GM18870 (cell line): ENCODE data around the gene MYO3A.

Experiments used
- ATAC-seq: cut with Tn5 transposase; IDR thresholded peaks from one replicate; pipeline ENCODE4 v1.9.1; 2021; ENCODE audit warnings: moderate library complexity; ENCODE audit not compliant: unreplicated experiment

The MYO3A gene

DNA sequence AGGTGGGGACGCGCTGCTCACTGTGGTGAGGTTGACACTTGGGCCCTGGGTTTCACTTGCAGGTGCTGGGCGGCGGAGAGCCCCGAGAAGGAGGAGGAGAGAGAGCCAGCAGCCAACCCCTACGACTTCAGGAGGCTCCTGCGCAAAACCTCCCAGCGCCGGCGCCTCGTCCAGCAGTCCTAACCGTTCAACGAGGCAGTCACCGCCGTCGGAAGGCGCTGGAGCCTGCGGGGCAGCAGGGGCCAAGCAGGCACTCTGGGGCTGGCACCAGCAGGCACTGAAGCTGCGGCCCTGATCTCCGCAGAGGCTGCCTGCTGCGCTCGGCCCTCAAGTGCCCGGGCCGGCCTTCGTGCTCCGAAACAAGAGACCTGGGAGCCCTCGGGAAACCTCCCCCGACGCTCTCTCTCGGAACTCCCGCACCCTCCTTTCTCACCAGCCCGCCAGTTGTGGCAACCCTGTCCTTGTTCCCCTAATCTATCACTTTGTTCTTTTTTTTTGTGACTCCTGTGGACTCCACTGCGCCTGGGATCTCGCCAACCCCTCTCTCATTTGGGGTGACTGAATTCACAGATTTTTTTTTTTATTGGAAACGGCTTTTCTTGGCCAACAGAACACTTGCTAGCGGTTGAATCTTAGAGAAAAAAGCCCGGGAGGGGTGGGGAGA, 277.9 kb downstream of the MYO3A start:
- ATAC-seq: no peak

DNA sequence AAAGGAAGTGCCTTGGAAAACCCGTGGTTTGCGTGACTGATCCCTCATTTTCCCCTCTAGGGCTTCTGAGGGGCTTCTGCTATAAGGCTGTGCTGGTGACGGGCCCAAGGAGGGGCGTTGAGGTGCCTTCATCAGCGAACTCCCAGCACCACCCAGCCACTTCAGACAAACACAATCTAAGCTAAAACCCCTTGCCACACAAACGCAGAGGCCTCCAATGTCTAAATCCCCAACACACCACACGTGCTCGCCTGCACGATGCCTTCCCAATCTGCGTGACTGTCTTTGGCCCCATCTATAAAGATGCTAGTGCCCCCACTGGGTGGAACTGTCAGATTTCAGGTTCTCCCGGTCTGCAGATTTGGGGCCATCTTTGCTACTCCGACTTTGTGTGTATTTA, 278.5 kb downstream of the MYO3A start:
- no peak for ATAC-seq

DNA sequence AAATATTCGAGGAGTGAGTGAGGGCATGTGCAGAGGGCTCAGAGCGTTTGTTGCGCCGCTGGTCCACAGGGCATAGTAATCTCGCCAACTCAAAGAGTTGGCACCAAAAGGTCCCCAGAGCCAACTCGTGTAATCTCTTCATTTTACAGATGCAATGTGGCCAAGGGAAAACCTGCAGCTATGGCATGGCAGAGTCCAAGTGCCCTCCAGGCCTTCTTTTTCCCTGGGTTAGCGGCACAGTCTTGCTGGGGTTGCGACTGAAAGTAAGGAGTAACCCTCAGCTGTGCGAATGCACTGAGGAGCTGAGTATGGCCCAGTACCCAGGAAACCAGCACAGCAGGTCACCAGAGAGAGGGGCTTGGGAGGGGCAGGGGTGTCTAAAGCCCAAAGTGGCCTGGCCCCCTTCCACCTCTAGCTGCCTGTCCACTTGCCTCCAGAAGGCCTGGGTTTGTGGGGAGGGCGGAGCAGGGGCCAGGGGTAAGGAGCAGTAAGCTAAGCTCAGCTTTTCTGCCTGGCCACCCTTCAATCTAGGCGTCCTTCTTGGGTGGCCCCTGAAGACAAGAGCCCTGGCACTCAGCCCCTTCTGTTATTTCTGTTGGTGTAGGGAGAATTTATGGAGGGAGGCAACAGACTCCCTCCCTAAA, 279.2 kb downstream of the MYO3A start:
- ATAC-seq: no peak

DNA sequence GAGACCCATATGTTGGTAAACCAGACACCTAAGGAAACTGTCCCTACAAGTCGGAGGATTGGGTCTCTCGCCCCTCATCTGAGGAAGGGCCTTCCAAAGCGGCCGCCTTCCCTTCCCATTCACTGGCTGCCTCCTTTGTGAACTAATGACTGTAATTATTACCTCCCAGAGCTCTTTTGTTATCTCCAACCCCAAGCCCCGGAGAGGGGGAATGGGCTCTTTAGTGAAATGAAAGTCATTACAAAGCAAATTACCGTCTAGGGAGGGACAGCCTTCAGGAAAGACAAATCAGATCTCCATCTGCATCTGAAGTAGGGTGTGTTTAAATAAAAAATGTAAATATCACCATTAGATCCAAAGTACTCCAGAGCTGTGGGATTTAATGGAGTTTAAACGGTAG, 280.0 kb downstream of the MYO3A start:
- ATAC-seq: no peak

DNA sequence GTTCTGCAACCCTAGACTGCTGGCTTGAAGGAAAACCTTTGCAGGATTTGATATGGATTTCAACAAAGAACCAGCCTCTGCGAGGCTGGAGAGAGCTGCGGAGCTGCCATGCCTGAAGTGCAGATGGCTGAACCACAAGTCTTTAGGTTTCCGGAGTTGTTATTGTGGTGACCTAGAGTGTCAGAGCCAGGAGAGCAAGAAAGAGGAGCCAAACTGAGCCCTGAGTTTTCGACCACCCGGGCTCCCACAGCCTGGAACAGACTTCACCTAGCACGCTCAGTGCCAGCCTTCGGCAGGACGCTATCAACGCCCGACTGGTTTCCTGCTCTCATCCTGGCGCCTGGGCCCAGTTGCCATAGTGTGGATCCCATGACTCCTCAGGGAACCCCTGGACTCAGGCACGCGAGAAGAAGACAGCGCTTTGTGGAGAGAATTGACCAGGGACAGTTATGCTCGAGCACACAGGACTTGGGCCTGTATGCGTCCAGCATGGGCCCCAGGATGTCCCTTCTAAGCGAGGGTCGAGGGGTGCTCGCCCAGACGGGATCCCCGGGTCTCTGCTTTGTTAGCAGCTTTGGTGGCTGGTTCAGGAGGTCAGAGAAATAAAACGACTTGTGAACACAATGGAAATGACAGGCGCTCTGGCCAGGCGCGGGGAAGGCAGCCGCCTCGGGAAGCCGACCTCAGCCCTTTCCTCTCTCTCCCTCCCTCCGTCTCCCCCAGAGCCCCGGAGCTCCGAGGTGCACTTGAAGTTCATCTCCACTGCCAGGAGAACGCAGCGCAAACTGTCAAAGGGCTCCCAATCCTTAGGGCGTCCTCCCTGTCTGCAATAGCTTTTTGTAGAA, 280.7 kb downstream of the MYO3A start:
- no peak for ATAC-seq

DNA sequence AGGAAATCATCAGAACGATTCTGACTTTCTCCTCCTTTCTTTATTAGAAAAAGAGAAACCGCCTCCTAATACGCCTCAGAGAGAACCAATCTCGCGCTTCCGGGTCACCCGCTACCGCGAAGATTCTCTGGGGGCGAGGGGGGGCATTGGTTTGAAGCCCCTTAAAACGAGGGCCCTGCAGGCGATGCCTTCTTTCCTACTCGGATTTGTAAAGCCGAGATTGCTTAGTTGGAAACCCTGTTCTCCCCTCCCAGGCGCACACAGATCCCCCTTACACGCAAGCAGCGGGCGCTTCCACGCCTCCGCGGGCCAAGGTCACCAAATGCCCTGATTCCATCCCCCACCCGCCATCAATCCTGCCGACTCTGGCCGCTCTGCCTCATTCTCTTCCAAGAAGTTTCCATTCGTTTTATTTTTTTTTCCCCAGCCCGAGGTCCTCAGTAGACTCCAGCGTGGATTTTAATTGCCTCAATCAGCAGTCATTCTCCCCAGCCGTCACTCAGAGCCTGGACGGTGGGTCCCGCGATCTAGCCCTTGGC, 281.4 kb downstream of the MYO3A start:
- no peak for ATAC-seq

DNA sequence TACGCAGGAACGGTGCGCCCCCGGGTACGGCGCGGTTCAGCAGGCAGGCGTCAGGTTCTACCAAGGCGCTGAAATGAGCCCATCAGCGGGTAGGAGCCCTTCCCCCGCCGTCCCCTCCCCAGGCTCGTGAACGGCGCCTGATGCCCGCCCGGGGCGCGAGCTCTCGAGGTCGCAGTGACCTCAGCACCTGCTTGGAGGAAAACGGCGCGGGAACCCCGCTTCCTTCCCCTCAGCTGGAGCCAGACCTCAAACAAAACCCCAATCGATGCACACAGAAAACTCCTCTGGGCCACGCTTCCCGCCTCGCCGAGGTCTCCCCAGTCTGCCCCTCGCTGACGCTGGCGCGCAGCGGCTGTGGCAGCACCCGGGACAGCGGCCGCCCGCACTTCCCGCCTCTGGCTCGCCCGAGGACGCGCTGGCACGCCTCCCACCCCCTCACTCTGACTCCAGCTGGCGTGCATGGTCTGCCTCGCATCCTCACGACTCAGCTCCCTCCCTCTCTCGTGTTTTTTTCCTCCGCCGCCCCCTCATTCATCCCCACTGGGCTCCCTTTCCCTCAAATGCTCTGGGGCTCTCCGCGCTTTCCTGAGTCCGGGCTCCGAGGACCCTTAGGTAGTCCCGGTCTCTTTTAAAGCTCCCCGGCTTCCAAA, 282.0 kb downstream of the MYO3A start:
- ATAC-seq: no peak

DNA sequence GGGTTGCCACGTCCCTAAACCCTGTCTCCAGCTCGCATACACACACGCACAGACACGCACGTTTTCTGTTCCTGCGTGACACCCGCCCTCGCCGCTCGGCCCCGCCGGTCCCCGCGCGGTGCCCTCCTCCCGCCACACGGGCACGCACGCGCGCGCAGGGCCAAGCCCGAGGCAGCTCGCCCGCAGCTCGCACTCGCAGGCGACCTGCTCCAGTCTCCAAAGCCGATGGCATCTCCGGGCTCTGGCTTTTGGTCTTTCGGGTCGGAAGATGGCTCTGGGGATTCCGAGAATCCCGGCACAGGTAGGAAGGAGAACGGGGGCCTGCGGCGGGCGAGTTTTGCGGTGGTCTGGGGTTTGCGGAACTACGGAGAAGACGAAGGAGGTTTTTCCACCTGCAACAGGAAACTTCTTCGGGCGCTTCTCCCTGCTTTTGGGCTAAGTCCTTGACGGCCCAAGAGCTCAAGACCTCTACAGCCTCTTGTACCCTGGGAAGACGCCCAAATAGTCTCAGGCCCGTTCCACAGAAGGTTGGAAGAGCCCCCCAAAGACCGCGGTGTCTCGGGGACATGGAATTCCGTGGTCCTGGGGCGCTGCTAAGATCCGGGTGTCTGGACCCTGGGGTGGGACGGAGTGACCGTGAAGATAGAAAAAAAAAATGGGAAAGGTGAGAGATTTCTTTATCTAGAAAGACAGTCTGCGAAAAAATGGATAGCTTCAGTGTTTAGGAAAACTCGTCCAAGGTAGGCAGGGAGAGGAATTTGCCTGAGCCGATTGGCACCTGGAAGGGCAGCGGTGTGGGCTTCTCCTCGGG, 282.8 kb downstream of the MYO3A start, which contains the start of gene GAD2:
GAD2 (plus strand) TSS at position 190 of the 811 bp plus-strand sequence; CDS start at position 226, 36 bp downstream.
- no peak for ATAC-seq

DNA sequence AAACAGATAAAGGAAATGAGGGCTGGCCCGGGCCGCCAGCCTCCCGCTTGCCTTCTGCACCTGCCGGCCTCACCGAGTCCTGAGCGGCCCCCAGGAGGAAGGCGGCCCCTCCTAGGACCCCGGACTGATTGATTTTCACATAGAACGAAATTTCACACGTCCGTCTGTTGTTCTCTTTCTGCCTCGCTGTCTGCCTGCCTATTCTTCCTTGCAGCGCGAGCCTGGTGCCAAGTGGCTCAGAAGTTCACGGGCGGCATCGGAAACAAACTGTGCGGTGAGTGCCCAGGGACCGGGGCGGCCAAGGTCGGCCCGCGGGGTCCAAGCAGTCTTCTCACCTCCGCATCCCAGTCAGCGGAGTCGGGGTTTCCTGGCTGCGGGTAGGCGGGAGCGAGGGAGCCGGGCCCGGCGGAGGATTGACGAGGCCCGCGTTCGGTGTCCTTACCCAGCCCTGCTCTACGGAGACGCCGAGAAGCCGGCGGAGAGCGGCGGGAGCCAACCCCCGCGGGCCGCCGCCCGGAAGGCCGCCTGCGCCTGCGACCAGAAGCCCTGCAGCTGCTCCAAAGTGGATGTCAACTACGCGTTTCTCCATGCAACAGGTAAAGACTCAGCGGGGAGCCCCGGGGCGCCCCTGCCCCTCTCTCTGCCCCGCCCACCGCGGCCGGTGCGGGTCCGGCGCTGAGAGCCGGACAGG, 283.5 kb downstream of the MYO3A start:
- no peak for ATAC-seq

DNA sequence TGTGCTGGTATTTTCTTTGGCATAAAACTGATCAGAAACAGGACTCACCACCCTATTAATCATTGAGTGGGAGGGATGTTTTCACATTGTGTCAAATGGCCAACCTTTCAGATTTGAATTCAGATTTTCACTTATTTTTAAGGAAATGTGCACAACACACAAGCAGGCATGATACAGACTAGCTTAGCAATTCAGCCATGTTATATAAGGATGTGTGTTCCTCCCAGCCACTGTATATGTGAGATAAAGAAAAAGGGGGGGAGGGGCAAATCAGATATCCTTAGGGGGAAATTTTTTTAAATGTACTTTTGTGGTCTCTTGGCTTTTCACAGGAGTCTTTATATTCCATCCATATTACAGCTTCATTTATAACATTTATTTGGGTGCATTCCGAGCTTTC, 285.6 kb downstream of the MYO3A start:
- no peak for ATAC-seq

DNA sequence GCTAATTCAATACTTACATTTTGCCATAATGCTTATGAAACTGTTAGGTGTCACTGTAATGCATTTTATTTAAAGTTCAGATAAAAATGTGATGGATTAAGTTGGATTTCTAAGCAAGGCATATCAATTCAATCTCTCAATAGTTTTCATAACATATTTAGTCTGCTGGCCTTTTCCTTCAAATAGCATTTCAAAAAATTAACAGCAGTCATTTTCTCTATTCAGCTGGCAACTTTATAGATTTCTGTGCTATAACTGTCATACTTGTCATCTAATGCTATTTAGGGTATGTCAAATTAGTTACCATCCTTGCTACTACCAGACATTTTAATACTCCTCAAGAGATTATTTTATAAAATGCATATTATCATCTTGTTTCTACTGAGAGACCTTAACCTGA, 286.9 kb downstream of the MYO3A start:
- ATAC-seq: no peak

DNA sequence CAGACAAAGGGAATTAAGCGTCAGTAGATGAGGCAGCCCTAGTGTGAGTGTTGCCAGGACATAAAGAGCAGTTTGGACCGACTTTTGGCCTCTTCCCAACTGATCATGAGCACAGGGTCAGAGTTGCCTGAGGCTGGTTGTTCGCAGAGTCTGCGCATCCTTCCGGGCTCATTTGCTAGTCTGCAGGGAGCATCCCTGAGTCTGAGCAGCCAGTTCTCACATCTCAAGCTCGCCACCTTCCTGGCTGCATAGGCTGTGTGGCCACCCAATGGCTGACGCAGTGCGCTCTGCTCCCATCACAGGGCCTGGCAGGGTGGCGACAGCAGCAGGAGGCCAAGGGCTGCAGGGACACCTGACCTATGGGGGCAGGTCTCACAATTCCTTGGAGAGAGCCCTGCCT, 287.5 kb downstream of the MYO3A start:
- no peak for ATAC-seq

DNA sequence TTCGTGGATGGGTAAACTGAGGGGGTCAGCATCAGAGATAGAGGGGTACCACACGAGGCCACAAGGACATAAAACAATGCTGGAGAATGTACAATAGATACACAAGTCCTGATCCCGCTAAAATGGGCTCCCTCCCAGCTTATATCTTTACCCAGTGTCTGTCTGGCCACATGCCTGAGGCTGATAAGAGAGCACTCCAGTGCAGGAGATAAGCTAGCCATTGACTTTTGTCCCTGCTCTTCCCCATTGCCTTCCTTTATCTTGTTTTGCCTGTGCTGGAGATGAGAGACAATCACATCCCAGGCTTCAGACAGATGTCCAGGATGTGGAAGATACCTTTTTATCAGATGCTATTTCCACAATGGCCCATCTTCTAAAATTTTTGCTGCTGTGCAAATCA, 288.5 kb downstream of the MYO3A start:
- no peak for ATAC-seq

DNA sequence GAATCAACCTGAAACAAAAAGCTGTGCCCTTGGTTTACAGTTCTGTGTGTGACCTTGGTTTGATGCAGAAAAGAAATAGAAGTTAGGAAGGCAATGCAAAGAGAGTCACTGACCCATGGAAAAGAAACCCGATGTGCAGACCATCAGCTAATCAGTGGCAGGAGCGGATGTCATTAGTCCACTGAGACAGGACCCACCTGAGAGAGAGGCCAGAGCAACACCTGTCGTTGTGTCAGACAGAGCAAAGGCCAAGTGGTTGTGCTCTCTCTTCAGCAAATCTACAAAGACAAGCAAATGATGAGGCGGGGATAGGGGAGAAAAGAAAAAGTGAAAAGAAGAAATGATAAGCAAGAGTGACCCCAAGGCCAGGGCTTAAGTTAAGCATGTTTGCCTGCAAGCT, 291.3 kb downstream of the MYO3A start:
- no peak for ATAC-seq

DNA sequence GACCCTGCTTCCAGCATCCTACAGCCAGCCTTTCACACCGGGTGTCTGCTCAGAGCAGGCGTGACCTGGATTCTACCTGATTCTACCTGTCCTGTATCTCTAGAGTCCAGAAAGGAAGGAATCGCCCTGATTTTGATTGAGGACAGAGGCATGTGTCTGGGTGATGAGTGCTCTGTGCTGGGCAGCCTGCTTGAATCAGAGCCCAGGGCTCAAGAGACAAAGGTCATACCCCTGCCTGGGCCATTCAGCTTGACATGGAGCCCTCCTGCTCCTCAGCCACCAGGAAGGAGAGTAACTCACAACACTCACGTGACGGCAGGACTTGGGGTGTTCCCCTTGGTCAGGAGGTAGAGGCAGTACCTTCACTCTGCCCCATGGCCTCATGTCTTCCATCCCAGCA, 293.8 kb downstream of the MYO3A start:
- ATAC-seq: no peak

DNA sequence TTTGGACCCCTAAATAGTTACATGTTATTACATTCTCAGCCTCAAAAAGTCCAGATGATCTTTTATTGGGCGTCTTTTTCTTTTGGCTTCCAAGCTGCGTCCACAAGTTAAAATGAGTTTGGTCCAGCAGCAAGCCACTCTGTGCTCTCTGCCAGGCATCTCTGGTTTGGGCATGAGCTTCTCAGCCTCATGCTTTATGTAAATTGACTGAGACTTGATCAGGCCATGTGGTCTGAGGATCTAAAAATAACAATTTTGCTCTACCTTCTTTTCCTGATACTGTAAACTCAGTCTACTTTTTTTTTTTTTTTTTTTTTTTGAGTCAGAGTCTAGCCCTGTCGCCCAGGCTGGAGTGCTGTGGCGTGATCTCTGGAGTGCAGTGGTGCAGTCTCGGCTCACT, 298.1 kb downstream of the MYO3A start:
- no peak for ATAC-seq

DNA sequence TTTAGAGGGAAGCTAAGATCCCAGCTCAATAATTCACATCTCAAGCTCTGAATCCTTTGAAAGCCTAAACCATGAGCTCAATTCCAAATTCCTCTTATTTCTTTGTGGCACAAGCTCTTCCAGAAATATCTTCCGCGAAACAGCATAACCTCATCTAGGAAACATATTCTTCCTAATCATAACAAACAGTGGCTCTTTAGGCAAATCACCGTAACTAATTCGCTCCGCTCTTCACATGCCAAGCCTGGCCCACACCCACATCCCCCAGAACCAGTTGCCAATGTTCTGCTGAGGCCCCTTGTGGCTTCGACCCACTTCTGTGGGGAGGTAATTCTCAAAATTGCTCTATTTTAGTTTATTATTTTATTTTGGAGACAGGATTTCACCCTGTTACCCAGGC, 301.7 kb downstream of the MYO3A start:
- no peak for ATAC-seq

DNA sequence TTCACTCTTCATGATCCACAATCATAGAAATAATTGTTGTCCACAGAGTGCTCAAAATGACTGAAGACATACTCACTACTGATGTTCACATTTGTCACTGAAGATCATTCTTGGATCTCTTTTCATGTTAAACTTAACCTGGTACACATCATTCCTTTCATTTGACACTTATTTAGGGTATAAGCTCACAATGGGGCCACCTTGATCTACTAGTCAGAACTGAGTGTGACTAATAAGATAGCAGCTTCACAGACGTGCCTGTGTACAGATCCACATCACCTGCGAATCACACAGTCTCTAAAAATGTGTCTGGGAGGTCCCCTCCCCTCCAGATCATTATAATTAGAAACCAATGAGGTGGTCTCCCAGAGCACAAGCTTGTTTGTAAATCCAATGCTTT, 304.3 kb downstream of the MYO3A start:
- ATAC-seq: no peak

DNA sequence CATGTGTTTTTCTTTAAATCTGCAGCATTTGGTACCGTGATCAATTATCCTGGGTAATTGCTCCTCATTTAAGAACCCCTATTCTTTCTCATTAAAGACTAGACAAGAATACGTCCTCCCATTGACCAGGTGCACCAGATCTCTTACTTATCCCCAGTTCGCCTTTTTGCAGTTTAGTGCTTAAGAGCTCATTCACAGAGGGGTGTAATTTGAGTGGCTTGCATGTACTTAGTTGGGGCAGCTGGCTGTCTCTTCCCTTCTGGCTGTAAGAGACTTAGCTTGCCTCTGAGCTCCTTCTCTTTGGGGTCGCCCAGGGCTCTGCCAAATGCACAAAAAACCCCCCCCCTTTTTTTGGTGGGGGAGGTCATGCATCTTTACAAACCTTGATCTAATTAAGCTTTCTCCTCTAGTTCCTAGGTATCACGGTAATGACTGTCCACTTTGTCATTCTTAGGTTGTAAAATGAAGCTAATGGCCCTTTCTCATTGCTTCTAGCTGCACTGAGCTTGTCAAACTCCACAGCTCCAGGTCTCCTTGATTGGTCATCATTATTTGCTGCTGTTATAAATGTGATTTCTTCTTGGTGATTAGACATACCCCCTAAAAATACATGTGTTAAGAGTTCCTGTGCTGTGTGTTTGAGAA, 308.8 kb downstream of the MYO3A start:
- no peak for ATAC-seq
